Transverse colon (tissue), 4 donors: Measurements from ENCODE around the gene CDK17.

Experiments used
- CTCF ChIP-seq, 5 experiments: fragments of 200-600 bp in 3 of 5; fragments of 450-650 bp in 2 of 5; sonication (generic) in 3 of 5; IDR thresholded peaks; 1 replicate in 2 of 5; 2 replicates in 3 of 5; pipeline ENCODE4 v1.5.1; 2016 to 2017; ENCODE audit warnings: antibody characterized with exemption in 5 of 5, inconsistent platforms in 3 of 5, mild to moderate bottlenecking in 2 of 5, moderate library complexity in 1 of 5
- EP300 ChIP-seq: sonication (generic); formaldehyde crosslinking; IDR thresholded peaks from one replicate; pipeline ENCODE4 v1.6.1; 2017; ENCODE audit warnings: antibody characterized with exemption, low read depth
- POLR2A ChIP-seq: fragments of 450-650 bp; IDR thresholded peaks from one replicate; pipeline ENCODE4 v1.6.1; 2016; ENCODE audit warnings: antibody characterized with exemption, mild to moderate bottlenecking, moderate library complexity
- POLR2AphosphoS5 ChIP-seq, 3 donors: sonication (generic); formaldehyde crosslinking; IDR thresholded peaks; one replicate each; pipeline ENCODE4 v1.6.1; 2016; ENCODE audit warnings: antibody characterized with exemption in 3 of 3

GRCh38 chr12:96366381-96366654, 33.9 kb downstream of the CDK17 start:
- TF ChIP-seq POLR2A (no peak), EP300 (no peak), CTCF (IDR thresholded peaks at IDR 0.05) (no peak), POLR2AphosphoS5 (IDR thresholded peaks at IDR 0.05) (no peak)
